Measurements from ENCODE around the gene DIP2C.

DNA sequence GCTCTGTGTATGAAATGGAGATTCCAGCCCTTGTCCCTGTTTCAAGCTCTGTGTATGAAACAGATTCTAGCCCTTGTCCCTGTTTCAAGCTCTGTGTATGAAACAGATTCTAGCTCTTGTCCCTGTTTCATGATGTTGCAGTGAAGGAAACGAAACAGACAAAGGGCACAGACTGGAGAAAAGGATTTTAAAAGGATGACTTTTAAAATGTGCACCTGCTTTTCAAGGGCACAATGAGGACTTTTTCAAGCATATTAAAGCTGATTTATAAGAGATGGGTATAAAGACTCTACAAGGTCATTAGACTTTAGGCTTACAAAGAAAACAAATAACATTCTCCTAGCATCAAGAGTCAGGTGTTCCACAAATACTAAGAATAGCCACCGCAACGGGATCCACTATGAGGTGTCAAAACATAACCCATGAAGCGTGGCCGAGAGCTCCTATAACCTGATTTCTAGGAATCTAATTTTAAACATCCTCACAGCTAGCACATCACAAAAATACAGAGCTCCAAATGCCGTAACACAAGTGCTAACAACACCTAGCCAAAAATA lies 29.0 kb downstream of the DIP2C start:
- no peak for TF ChIP-seq CTCF (IDR thresholded peaks at IDR 0.05)
- no peak for TF ChIP-seq POLR2AphosphoS5 (IDR thresholded peaks at IDR 0.05)
- TF ChIP-seq POLR2A (IDR thresholded peaks at IDR 0.05): no peak

Data from stomach (tissue), 4 donors.